Activated T-helper 17 cell treated with anti-CD3 and anti-CD28 coated beads, Interleukin-2, amount 50 U/mL, for 72 hours (primary cell): Measurements from ENCODE around the gene TANGO2. TPM values are rescaled to one million over a fixed set of nuclear protein-coding genes. Genes with fewer than 3 reads are reported as not detected.
A peak's percentile ranks its signal among the peaks of the same experiment; 100 is the strongest.
"Not testable (repeated sequence)": the region's sequence is repeated elsewhere in the genome, so short reads cannot be mapped to it uniquely, and the experiment has no call there.

ENCODE experiments used
- ATAC-seq: fragments of 150-1000 bp; cut with Tn5 transposase; replicated peaks from 2 replicates; pipeline ENCODE4 v1.10.0; 2021; ENCODE audit warnings: mild to moderate bottlenecking, moderate library complexity
- H3K27ac Mint-ChIP-seq: one replicate; pipeline ENCODE4 v1.8.0; 2022; ENCODE audit warnings: mixed read lengths
- H3K27me3 Mint-ChIP-seq: one replicate; pipeline ENCODE4 v1.8.0; 2022; ENCODE audit warnings: mixed read lengths
- H3K36me3 Mint-ChIP-seq: one replicate; pipeline ENCODE4 v1.8.0; 2022; ENCODE audit warnings: low read depth, mild to moderate bottlenecking, mixed read lengths
- H3K4me1 Mint-ChIP-seq: one replicate; pipeline ENCODE4 v1.8.0; 2022; ENCODE audit warnings: mixed read lengths
- H3K4me3 Mint-ChIP-seq: one replicate; pipeline ENCODE4 v1.8.0; 2022; ENCODE audit warnings: mild to moderate bottlenecking, mixed read lengths
- H3K9me3 Mint-ChIP-seq: one replicate; pipeline ENCODE4 v1.8.0; 2022; ENCODE audit warnings: mixed read lengths
- total RNA-seq, 2 donors: library from RNA; stranded (reverse); gene quantifications; one replicate each; pipeline ENCODE4 v1.2.3, GENCODE V29; 2022

Gene TANGO2
- total RNA-seq, 2 donors from 2014 or later, result 19.3 to 28.2 TPM

GRCh38 chr22:20057596-20058268 lies 36.8 kb downstream of the TANGO2 start:
- no peaks in the 10 kb centered on the region for H3K27me3 Mint-ChIP-seq
- no peak for ATAC-seq
- peaks cover 25% of the 10 kb centered on the region for H3K36me3 Mint-ChIP-seq
- no peaks in the 10 kb centered on the region for H3K4me1 Mint-ChIP-seq
- no peak overlapping the region for H3K27ac Mint-ChIP-seq
- H3K4me3 Mint-ChIP-seq, result no peak overlapping the region
- no peaks in the 10 kb centered on the region for H3K9me3 Mint-ChIP-seq

- peaks cover 17% of the 10 kb centered on the region for H3K36me3 Mint-ChIP-seq
- no peak for ATAC-seq
- H3K9me3 Mint-ChIP-seq, result no peaks in the 10 kb centered on the region
- peak overlapping the region; percentile 6 for H3K27ac Mint-ChIP-seq
- H3K27me3 Mint-ChIP-seq, result no peaks in the 10 kb centered on the region
- no peaks in the 10 kb centered on the region for H3K4me1 Mint-ChIP-seq
- H3K4me3 Mint-ChIP-seq, result no peak overlapping the region
Measured at GRCh38 chr22:20058989-20059770, 38.3 kb downstream of the TANGO2 start.

GRCh38 chr22:20060700-20061480 lies 40.0 kb downstream of the TANGO2 start:
- no peaks in the 10 kb centered on the region for H3K27me3 Mint-ChIP-seq
- H3K9me3 Mint-ChIP-seq, result no peaks in the 10 kb centered on the region
- no peak overlapping the region for H3K27ac Mint-ChIP-seq
- no peaks in the 10 kb centered on the region for H3K4me1 Mint-ChIP-seq
- no peak overlapping the region for H3K4me3 Mint-ChIP-seq
- peaks cover 17% of the 10 kb centered on the region for H3K36me3 Mint-ChIP-seq
- no peak for ATAC-seq

- Mint-ChIP-seq H3K27me3 (no peaks in the 10 kb centered on the region), H3K27ac (no peak overlapping the region), H3K4me3 (no peak overlapping the region), H3K36me3 (peaks cover 17% of the 10 kb centered on the region), H3K9me3 (no peaks in the 10 kb centered on the region), H3K4me1 (no peaks in the 10 kb centered on the region)
- ATAC-seq, result no peak
Measured at GRCh38 chr22:20061481-20061861, 40.6 kb downstream of the TANGO2 start.

- H3K4me3 Mint-ChIP-seq, result no peak overlapping the region
- H3K36me3 Mint-ChIP-seq, result peaks cover 17% of the 10 kb centered on the region
- H3K27me3 Mint-ChIP-seq, result no peaks in the 10 kb centered on the region
- H3K27ac Mint-ChIP-seq, result no peak overlapping the region
- H3K9me3 Mint-ChIP-seq, result no peaks in the 10 kb centered on the region
- ATAC-seq, result no peak
- no peaks in the 10 kb centered on the region for H3K4me1 Mint-ChIP-seq
Measured at GRCh38 chr22:20062043-20062765, 41.3 kb downstream of the TANGO2 start.

- H3K9me3 Mint-ChIP-seq, result no peaks in the 10 kb centered on the region
- H3K4me3 Mint-ChIP-seq, result no peak overlapping the region
- H3K4me1 Mint-ChIP-seq, result no peaks in the 10 kb centered on the region
- no peak overlapping the region for H3K27ac Mint-ChIP-seq
- no peaks in the 10 kb centered on the region for H3K27me3 Mint-ChIP-seq
- ATAC-seq, result no peak
- peaks cover 15% of the 10 kb centered on the region for H3K36me3 Mint-ChIP-seq
Measured at GRCh38 chr22:20062766-20063083, 41.8 kb downstream of the TANGO2 start.

- ATAC-seq, result no peak
- Mint-ChIP-seq H3K4me3 (no peak overlapping the region), H3K27me3 (no peaks in the 10 kb centered on the region), H3K27ac (no peak overlapping the region), H3K4me1 (no peaks in the 10 kb centered on the region), H3K9me3 (no peaks in the 10 kb centered on the region), H3K36me3 (peaks cover 7% of the 10 kb centered on the region)
Measured at GRCh38 chr22:20063271-20064139, 42.6 kb downstream of the TANGO2 start.

GRCh38 chr22:20064140-20064480 lies 43.2 kb downstream of the TANGO2 start:
- H3K27me3 Mint-ChIP-seq, result no peaks in the 10 kb centered on the region
- ATAC-seq, result no peak

GRCh38 chr22:20064545-20065262 lies 43.8 kb downstream of the TANGO2 start:
- no peaks in the 10 kb centered on the region for H3K36me3 Mint-ChIP-seq
- H3K9me3 Mint-ChIP-seq, result no peaks in the 10 kb centered on the region
- ATAC-seq, result no peak

More at GRCh38 chr22:20064140-20064480, 43.2 kb downstream of the TANGO2 start:
- H3K9me3 Mint-ChIP-seq, result no peaks in the 10 kb centered on the region
- H3K36me3 Mint-ChIP-seq, result peaks cover under 1% of the 10 kb centered on the region
- no peak overlapping the region for H3K4me3 Mint-ChIP-seq
- H3K4me1 Mint-ChIP-seq, result no peaks in the 10 kb centered on the region
- H3K27ac Mint-ChIP-seq, result no peak overlapping the region

GRCh38 chr22:20065896-20066616 lies 45.1 kb downstream of the TANGO2 start:
- no peak overlapping the region for H3K4me3 Mint-ChIP-seq
- H3K4me1 Mint-ChIP-seq, result no peaks in the 10 kb centered on the region
- no peaks in the 10 kb centered on the region for H3K36me3 Mint-ChIP-seq
- no peak for ATAC-seq
- no peaks in the 10 kb centered on the region for H3K27me3 Mint-ChIP-seq
- no peaks in the 10 kb centered on the region for H3K9me3 Mint-ChIP-seq
- no peak overlapping the region for H3K27ac Mint-ChIP-seq

More at GRCh38 chr22:20064545-20065262, 43.8 kb downstream of the TANGO2 start:
- Mint-ChIP-seq H3K4me3 (no peak overlapping the region), H3K27ac (no peak overlapping the region), H3K4me1 (no peaks in the 10 kb centered on the region), H3K27me3 (no peaks in the 10 kb centered on the region)

GRCh38 chr22:20066617-20067383 lies 45.9 kb downstream of the TANGO2 start:
- Mint-ChIP-seq H3K36me3 (no peaks in the 10 kb centered on the region), H3K27me3 (no peaks in the 10 kb centered on the region), H3K4me3 (no peak overlapping the region), H3K9me3 (no peaks in the 10 kb centered on the region), H3K4me1 (no peaks in the 10 kb centered on the region), H3K27ac (no peak overlapping the region)
- no peak for ATAC-seq

GRCh38 chr22:20067384-20067682 lies 46.4 kb downstream of the TANGO2 start:
- not testable (repeated sequence) for H3K4me1 Mint-ChIP-seq, H3K4me3 Mint-ChIP-seq, H3K27ac Mint-ChIP-seq, H3K36me3 Mint-ChIP-seq, ATAC-seq, H3K27me3 Mint-ChIP-seq, H3K9me3 Mint-ChIP-seq
